ENCODE results near the gene AIDA.

DNA sequence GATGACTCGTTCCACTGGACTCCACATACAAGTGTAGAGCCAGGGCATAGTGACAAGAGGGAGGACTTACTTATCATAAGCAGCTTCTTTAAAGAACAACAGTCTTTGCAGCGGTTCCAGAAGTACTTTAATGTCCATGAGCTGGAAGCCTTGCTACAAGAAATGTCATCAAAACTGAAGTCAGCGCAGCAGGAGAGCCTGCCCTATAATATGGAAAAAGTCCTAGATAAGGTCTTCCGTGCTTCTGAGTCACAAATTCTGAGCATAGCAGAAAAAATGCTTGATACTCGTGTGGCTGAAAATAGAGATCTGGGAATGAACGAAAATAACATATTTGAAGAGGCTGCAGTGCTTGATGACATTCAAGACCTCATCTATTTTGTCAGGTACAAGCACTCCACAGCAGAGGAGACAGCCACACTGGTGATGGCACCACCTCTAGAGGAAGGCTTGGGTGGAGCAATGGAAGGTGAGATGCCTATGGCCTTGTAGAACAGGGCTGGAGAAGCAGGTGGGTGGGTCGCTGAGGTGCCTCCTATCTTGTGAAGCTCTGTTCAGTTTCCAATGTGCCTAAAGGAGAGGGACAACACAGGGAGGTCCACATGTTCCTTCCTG lies 82.3 kb downstream of the AIDA start:
- TF ChIP-seq, protein P1, sequence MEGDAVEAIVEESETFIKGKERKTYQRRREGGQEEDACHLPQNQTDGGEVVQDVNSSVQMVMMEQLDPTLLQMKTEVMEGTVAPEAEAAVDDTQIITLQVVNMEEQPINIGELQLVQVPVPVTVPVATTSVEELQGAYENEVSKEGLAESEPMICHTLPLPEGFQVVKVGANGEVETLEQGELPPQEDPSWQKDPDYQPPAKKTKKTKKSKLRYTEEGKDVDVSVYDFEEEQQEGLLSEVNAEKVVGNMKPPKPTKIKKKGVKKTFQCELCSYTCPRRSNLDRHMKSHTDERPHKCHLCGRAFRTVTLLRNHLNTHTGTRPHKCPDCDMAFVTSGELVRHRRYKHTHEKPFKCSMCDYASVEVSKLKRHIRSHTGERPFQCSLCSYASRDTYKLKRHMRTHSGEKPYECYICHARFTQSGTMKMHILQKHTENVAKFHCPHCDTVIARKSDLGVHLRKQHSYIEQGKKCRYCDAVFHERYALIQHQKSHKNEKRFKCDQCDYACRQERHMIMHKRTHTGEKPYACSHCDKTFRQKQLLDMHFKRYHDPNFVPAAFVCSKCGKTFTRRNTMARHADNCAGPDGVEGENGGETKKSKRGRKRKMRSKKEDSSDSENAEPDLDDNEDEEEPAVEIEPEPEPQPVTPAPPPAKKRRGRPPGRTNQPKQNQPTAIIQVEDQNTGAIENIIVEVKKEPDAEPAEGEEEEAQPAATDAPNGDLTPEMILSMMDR (IDR thresholded peaks at IDR 0.05), result no peak
- no peak for TF ChIP-seq POLR2A (IDR thresholded peaks at IDR 0.05)
